GM12865 (cell line): ENCODE measurements around the gene LRFN4.
A peak's percentile ranks its signal among the peaks of the same experiment; 100 is the strongest.
"Not testable (repeated sequence)": the region's sequence is repeated elsewhere in the genome, so short reads cannot be mapped to it uniquely, and the experiment has no call there.

Experiments used
- DNase-seq: peaks from one replicate; pipeline ENCODE4 v3.0.0; 2010; ENCODE audit warnings: low read depth
- H3K4me3 ChIP-seq: 2 replicates; pipeline ENCODE4 v1.5.1; 2011; ENCODE audit warnings: mild to moderate bottlenecking, low read depth, low read length, control low read depth
- CTCF ChIP-seq: IDR thresholded peaks from 2 replicates; pipeline ENCODE4 v1.5.1; 2011; ENCODE audit warnings: low read length, control low read depth, low read depth, inconsistent platforms; ENCODE audit not compliant: insufficient read depth; ENCODE audit errors: missing control alignments

LRFN4 gene

GRCh38 chr11:66820381-66820780 is 36.5 kb upstream of the LRFN4 start:
- TF ChIP-seq CTCF, result no peak
- no peak for DNase-seq

GRCh38 chr11:66820901-66821300 is 36.0 kb upstream of the LRFN4 start:
- H3K4me3 ChIP-seq, result no peak overlapping the region
- no peak for TF ChIP-seq CTCF
- no peak for DNase-seq

More at GRCh38 chr11:66820381-66820780, 36.5 kb upstream of the LRFN4 start:
- H3K4me3 ChIP-seq, result no peak overlapping the region

- no peak for DNase-seq
- no peak for TF ChIP-seq CTCF
- no peak overlapping the region for H3K4me3 ChIP-seq
Measured at GRCh38 chr11:66823700-66824099, 33.2 kb upstream of the LRFN4 start.

GRCh38 chr11:66824573-66824972 is 32.3 kb upstream of the LRFN4 start:
- DNase-seq, H3K4me3 ChIP-seq: not testable (repeated sequence)

- DNase-seq, result no peak
- TF ChIP-seq CTCF, result no peak
- H3K4me3 ChIP-seq, result no peak overlapping the region
Measured at GRCh38 chr11:66834539-66834845, 22.4 kb upstream of the LRFN4 start.

- no peak overlapping the region for H3K4me3 ChIP-seq
- no peak for TF ChIP-seq CTCF
- DNase-seq, result no peak
Measured at GRCh38 chr11:66834943-66835342, 21.9 kb upstream of the LRFN4 start.

GRCh38 chr11:66835768-66836405 is 21.0 kb upstream of the LRFN4 start:
- TF ChIP-seq CTCF, result no peak
- DNase-seq, result peak; percentile 2
- no peak overlapping the region for H3K4me3 ChIP-seq
